Measurements from ENCODE around the gene SMIM29. TPM values are rescaled to one million over a fixed set of nuclear protein-coding genes. Genes with fewer than 3 reads are reported as not detected.

SMIM29 gene
- total RNA-seq, 1 experiment from 2014 or later, result 5.4 TPM

DNA sequence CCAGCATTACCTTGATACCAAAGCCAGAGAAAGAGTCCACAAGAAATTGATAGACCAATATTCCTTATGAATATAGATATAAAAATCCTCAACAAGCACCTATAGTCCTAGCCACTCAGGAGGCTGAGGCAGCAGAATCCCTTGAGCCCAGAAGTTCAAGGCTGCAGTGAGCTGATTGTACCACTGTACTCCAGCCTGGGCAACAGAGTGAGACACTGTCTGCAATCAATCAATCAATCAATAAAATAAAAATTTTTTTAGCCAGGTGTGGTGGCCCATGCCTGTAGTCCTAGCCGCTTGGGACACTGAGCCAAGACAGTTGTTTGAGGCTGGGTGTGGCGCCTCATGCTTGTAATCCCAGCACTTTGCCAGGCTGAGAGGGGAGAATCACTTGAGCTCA lies 18.9 kb upstream of the SMIM29 start:
- H3K4me1 Mint-ChIP-seq, result peaks cover 5 to 7% of the 10 kb centered on the region in 2 experiments
- DNase-seq, result no peak
- H3K27me3 Mint-ChIP-seq (ENCODE audit: low read depth), result no peaks in the 10 kb centered on the region
- H3K23ac ChIP-seq (ENCODE audit: insufficient read length, low read depth, low read length), result no peak overlapping the region
- no peak overlapping the region for H4K5ac ChIP-seq (ENCODE audit: insufficient read length, low read depth, low read length)
- no peak overlapping the region for H3K4me3 Mint-ChIP-seq
- H3K4me2 ChIP-seq (ENCODE audit: insufficient read depth, insufficient read length, low read length), result no peak overlapping the region
- no peaks in the 10 kb centered on the region for H3K27me3 ChIP-seq (ENCODE audit: insufficient read depth, low read length)
- H3K56ac ChIP-seq (ENCODE audit: insufficient read length, low read depth, low read length), result no peak overlapping the region
- no peak overlapping the region for H3K27ac ChIP-seq (ENCODE audit: insufficient read length, low read depth, low read length)
- no peak overlapping the region for H2AFZ ChIP-seq (ENCODE audit: low read length)
- no peaks in the 10 kb centered on the region for H3K23me2 ChIP-seq (ENCODE audit: insufficient read length, low read depth, low read length, poor library complexity, severe bottlenecking)
- no peak overlapping the region for H2BK20ac ChIP-seq (ENCODE audit: low read depth, low read length, poor library complexity, severe bottlenecking)
- TF ChIP-seq, protein P1, sequence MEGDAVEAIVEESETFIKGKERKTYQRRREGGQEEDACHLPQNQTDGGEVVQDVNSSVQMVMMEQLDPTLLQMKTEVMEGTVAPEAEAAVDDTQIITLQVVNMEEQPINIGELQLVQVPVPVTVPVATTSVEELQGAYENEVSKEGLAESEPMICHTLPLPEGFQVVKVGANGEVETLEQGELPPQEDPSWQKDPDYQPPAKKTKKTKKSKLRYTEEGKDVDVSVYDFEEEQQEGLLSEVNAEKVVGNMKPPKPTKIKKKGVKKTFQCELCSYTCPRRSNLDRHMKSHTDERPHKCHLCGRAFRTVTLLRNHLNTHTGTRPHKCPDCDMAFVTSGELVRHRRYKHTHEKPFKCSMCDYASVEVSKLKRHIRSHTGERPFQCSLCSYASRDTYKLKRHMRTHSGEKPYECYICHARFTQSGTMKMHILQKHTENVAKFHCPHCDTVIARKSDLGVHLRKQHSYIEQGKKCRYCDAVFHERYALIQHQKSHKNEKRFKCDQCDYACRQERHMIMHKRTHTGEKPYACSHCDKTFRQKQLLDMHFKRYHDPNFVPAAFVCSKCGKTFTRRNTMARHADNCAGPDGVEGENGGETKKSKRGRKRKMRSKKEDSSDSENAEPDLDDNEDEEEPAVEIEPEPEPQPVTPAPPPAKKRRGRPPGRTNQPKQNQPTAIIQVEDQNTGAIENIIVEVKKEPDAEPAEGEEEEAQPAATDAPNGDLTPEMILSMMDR (conservative IDR thresholded peaks at IDR 0.05), result no peak
- no peak overlapping the region for H3K4ac ChIP-seq (ENCODE audit: low read depth, low read length)
- H3K9me3 ChIP-seq (ENCODE audit: control insufficient read depth, low read depth, low read length), result no peaks in the 10 kb centered on the region
- no peaks in the 10 kb centered on the region for H3K79me1 ChIP-seq (ENCODE audit: insufficient read depth, low read depth, low read length, poor library complexity, severe bottlenecking)
- H3K9ac ChIP-seq (ENCODE audit: extremely low read depth, insufficient read length, low read length), result no peak overlapping the region
- no peaks in the 10 kb centered on the region for H3K4me1 ChIP-seq (ENCODE audit: insufficient read depth, low read length)
- no peaks in the 10 kb centered on the region for H3K79me2 ChIP-seq (ENCODE audit: insufficient read depth, low read length)
- H3T11ph ChIP-seq (ENCODE audit: low read length), result no peak overlapping the region
- H4K20me1 ChIP-seq (ENCODE audit: control insufficient read depth, insufficient read depth, insufficient read length), result no peaks in the 10 kb centered on the region
- H4K8ac ChIP-seq (replicated peaks; ENCODE audit: insufficient read length, low read depth, low read length), result no peak overlapping the region
- no peak overlapping the region for H2BK120ac ChIP-seq (ENCODE audit: low read depth, low read length, poor library complexity, severe bottlenecking)
- H3K9me3 Mint-ChIP-seq, result peaks cover 7 to 11% of the 10 kb centered on the region in 2 experiments
- H2BK12ac ChIP-seq (ENCODE audit: insufficient read length, low read depth, low read length), result no peak overlapping the region
- no peak overlapping the region for H2BK15ac ChIP-seq (ENCODE audit: low read depth, low read length)
- WGBS (ENCODE audit: extremely low coverage, insufficient read length, low lambda C conversion rate), result no CpG with 5 or more reads among the region's 2 CpGs
- H4K91ac ChIP-seq (ENCODE audit: insufficient read length, low read depth, low read length), result no peak overlapping the region
- H3K18ac ChIP-seq (ENCODE audit: insufficient read length, low read depth, low read length), result no peak overlapping the region
- H3K36me3 Mint-ChIP-seq (ENCODE audit: insufficient read depth in 1 of 3, low read depth in 3 of 3), result peaks cover 5 to 9% (median 6%) of the 10 kb centered on the region in 3 experiments; a peak in 5 of 7 replicates
- H3K27ac Mint-ChIP-seq, result no peak overlapping the region
- no peak overlapping the region for H2AK5ac ChIP-seq (ENCODE audit: insufficient read length, low read length)
- no peak overlapping the region for H3K14ac ChIP-seq (ENCODE audit: insufficient read depth, low read length)
- H2BK5ac ChIP-seq (ENCODE audit: insufficient read length, low read length), result no peak overlapping the region
